HG03108 (cell line): ENCODE data around the gene NAXE.
"Not testable (repeated sequence)": the region's sequence is repeated elsewhere in the genome, so short reads cannot be mapped to it uniquely, and the experiment has no call there.

Experiments used
- ATAC-seq: cut with Tn5 transposase; IDR thresholded peaks from one replicate; pipeline ENCODE4 v1.9.1; 2021; ENCODE audit warnings: moderate library complexity; ENCODE audit not compliant: unreplicated experiment

Gene NAXE

GRCh38 chr1:156618853-156619581 is 27.4 kb downstream of the NAXE start, which contains the start of gene HAPLN2:
HAPLN2 (plus strand) TSS chr1:156619415; CDS start chr1:156623491, 4,076 bp downstream.
- no peak for ATAC-seq

DNA sequence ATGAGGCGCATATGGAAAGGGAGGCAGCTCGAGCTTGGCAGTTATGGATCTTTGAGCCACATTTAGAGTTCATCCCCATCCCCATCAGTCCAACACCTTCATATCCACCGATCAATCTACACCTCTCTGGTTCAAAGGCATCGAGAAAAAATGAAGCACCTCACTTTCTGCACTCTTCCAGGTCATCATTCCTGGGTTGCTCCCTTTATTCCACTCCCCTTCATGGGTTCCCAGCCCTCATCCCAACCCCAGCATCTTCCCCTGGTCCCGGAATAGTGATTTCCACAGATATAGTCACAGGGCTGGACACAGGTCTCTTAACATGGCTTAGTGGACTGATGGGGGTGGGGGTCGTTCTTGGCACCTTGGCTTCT is 28.0 kb downstream of the NAXE start:
- no peak for ATAC-seq

GRCh38 chr1:156622581-156623297 is 31.2 kb downstream of the NAXE start:
- ATAC-seq: no peak

- no peak for ATAC-seq
Observed at GRCh38 chr1:156623946-156624813, 32.6 kb downstream of the NAXE start.

DNA sequence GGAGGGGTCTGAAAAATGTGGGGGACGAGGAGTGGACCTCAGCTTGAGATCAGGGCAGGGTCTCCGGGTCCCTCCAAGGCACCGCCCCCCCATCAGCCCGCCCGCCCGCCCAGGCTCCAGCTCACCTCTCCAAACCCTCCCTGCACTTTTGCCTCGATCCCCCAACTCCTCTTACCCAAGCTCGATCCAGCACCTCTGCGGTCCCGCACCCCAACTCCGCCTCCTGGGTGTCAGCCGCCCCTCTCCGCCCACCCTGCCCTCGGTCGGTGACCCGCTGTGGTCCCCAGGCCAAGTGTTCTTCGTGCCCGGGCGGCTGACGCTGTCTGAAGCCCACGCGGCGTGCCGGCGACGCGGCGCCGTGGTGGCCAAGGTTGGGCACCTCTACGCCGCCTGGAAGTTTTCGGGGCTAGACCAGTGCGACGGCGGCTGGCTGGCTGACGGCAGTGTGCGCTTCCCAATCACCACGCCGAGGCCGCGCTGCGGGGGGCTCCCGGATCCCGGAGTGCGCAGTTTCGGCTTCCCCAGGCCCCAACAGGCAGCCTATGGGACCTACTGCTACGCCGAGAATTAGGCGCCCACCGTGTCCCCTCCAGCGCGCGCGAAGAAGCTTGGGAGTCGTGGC is 33.3 kb downstream of the NAXE start:
- ATAC-seq: no peak

GRCh38 chr1:156625436-156626078 is 34.0 kb downstream of the NAXE start:
- no peak for ATAC-seq

DNA sequence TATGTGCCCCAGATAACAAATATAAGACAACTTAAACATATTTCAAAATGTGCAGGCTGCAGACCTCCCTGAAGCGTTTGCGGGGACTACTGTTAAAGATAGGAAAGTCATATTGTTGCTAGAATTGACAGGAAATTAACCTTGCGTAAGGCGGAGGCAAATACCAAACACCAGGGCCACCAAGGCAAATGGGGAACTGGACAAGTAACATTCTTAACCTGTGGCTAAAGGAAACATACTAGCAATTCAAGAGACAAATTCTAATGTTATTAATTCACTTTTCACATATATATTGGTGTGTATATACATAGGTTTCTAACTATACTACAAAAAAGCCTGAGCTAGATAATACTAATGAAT is 34.5 kb downstream of the NAXE start:
- ATAC-seq: no peak

GRCh38 chr1:156627313-156627880 is 35.8 kb downstream of the NAXE start:
- ATAC-seq: no peak

GRCh38 chr1:156629823-156630449 is 38.4 kb downstream of the NAXE start:
- ATAC-seq: no peak

GRCh38 chr1:156631152-156631551 is 39.6 kb downstream of the NAXE start:
- ATAC-seq: not testable (repeated sequence)

- ATAC-seq: no peak
Observed at GRCh38 chr1:156632355-156632754, 40.8 kb downstream of the NAXE start.

- no peak for ATAC-seq
Observed at GRCh38 chr1:156638189-156638985, 46.8 kb downstream of the NAXE start.

DNA sequence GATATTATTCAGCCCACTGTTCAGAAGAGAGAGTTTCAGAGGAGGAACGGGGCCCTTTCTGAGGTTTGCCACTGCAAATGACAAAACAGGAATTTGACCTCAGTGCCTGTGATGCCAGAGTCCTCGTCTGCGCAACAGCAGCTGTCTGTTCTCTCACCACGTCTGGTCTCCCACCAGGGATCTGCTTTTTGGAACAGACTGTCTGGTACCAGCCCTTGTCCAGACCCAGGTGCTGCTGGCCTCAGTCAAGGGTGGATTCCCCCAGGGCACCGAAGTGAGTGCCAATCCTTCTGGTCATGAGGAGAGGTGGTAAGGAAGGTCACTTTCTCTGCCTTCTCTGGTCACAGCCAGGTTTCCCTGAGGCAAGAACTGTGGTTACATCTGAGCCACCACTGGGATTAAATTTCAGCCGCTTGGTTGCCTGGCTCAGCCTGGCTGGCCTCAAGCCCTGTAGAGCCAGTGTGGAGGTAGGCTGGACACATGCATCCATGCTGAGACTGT is 48.1 kb downstream of the NAXE start:
- no peak for ATAC-seq

GRCh38 chr1:156640842-156641706 is 49.5 kb downstream of the NAXE start:
- no peak for ATAC-seq

GRCh38 chr1:156641761-156642264 is 50.2 kb downstream of the NAXE start, which contains the start of gene BCAN:
BCAN (plus strand) TSS chr1:156642117; CDS start chr1:156646055, 3,938 bp downstream.
- no peak for ATAC-seq

DNA sequence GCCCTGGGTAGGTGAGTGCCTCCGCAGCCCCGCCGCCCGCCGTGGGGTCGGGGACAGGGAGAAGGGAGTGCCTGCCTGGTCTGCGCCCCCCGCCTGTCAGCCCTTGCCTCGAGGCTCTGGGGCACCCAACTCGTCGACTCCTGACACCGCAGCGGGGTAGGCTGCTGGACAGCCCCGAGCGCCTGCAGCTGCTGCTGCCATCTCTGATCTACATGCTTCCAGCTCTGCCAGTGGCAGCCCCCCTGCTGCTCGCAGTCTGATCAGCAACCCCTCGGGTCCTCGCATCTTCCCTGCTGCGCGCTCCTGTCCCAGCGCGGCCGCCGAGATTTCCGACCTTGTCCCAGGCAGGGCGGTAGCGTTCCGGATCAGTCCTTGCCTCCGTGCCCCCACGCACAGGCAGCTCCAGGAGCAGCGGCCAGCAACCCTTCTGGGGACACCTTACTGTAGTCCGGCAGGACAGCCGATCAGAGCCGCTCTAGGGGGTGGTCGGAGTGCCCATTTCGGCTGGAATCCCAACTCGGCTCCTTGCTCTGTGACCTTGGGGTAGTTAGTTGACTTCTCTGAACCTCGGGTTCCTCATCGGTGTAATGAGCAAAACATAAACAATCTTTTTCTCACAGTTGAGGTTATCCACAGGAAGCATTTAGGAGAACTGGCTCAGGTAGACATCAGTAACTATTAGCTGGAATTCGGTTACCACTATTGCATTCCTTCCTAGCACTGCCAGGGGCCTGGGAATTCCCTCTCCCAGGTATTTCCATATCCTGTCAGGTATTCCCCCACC is 50.9 kb downstream of the NAXE start:
- ATAC-seq: no peak
